Astrocyte (in vitro differentiated cells and primary cell): ENCODE measurements around the gene ZDHHC22. TPM values are rescaled to one million over a fixed set of nuclear protein-coding genes. Genes with fewer than 3 reads are reported as not detected.

ENCODE experiments used
- DNase-seq: peaks from one replicate; pipeline ENCODE4 v3.0.0-alpha.2; 2010; ENCODE audit warnings: low read depth
- FAIRE-seq: peaks from 2 replicates; lab custom pipeline; 2011; peaks lifted over from hg19 to GRCh38; lab: Jason Lieb, UNC
- H2AFZ ChIP-seq: 2 replicates; pipeline ENCODE4 v1.6.0; 2012; ENCODE audit warnings: low read depth, low read length, inconsistent platforms
- H3K27ac ChIP-seq: 2 replicates; pipeline ENCODE4 v1.5.1; 2011; ENCODE audit warnings: low read depth, low read length, inconsistent platforms
- H3K27me3 ChIP-seq: 2 replicates; pipeline ENCODE4 v1.6.0; 2011; ENCODE audit warnings: low read length, inconsistent platforms; ENCODE audit not compliant: insufficient read depth
- H3K36me3 ChIP-seq: 2 replicates; pipeline ENCODE4 v1.5.1; 2011; ENCODE audit warnings: low read length, inconsistent platforms; ENCODE audit not compliant: insufficient read depth
- H3K4me1 ChIP-seq: 2 replicates; pipeline ENCODE4 v1.5.1; 2011; ENCODE audit warnings: low read length, inconsistent platforms; ENCODE audit not compliant: insufficient read depth
- H3K4me2 ChIP-seq: 2 replicates; pipeline ENCODE4 v1.6.0; 2012; ENCODE audit warnings: low read length, inconsistent platforms
- H3K4me3 ChIP-seq: 2 replicates; pipeline ENCODE4 v1.5.1; 2011; ENCODE audit warnings: low read depth, mild to moderate bottlenecking, low read length, inconsistent platforms; ENCODE audit not compliant: insufficient read depth
- H3K79me2 ChIP-seq: 2 replicates; pipeline ENCODE4 v1.6.0; 2012; ENCODE audit warnings: mild to moderate bottlenecking, low read length, inconsistent platforms; ENCODE audit not compliant: insufficient read depth
- H3K9ac ChIP-seq: 2 replicates; pipeline ENCODE4 v1.6.0; 2012; ENCODE audit warnings: mild to moderate bottlenecking, low read length, inconsistent platforms
- H3K9me3 ChIP-seq: 2 replicates; pipeline ENCODE4 v1.5.1; 2012; ENCODE audit warnings: low read depth, mild to moderate bottlenecking, low read length, inconsistent platforms; ENCODE audit not compliant: insufficient read depth
- H4K20me1 ChIP-seq: 2 replicates; pipeline ENCODE4 v1.6.0; 2012; ENCODE audit warnings: low read length, inconsistent platforms; ENCODE audit not compliant: insufficient read depth
- H3K27ac Mint-ChIP-seq: one replicate; pipeline ENCODE4 v1.8.0; 2021; ENCODE audit warnings: mild to moderate bottlenecking, mixed read lengths; ENCODE audit not compliant: unreplicated experiment
- H3K27me3 Mint-ChIP-seq: one replicate; pipeline ENCODE4 v1.8.0; 2021; ENCODE audit warnings: low read depth, mixed read lengths; ENCODE audit not compliant: unreplicated experiment
- H3K36me3 Mint-ChIP-seq: one replicate; pipeline ENCODE4 v1.8.0; 2021; ENCODE audit warnings: low read depth, mixed read lengths; ENCODE audit not compliant: unreplicated experiment
- H3K4me1 Mint-ChIP-seq: one replicate; pipeline ENCODE4 v1.8.0; 2021; ENCODE audit warnings: low read depth, mixed read lengths; ENCODE audit not compliant: unreplicated experiment
- H3K4me3 Mint-ChIP-seq: one replicate; pipeline ENCODE4 v1.8.0; 2021; ENCODE audit warnings: mild to moderate bottlenecking, moderate library complexity, mixed read lengths; ENCODE audit not compliant: unreplicated experiment
- H3K9me3 Mint-ChIP-seq: one replicate; pipeline ENCODE4 v1.8.0; 2021; ENCODE audit warnings: mild to moderate bottlenecking, mixed read lengths; ENCODE audit not compliant: unreplicated experiment
- CTCF ChIP-seq: IDR thresholded peaks from 2 replicates; pipeline ENCODE4 v1.5.1; 2011; ENCODE audit warnings: low read depth, mild to moderate bottlenecking, inconsistent platforms, low read length, moderate library complexity; ENCODE audit not compliant: insufficient read depth
- EZH2 ChIP-seq: IDR thresholded peaks from 2 replicates; pipeline ENCODE4 v1.6.1; 2012; ENCODE audit warnings: mild to moderate bottlenecking, low read length, inconsistent platforms; ENCODE audit not compliant: insufficient read depth
- total RNA-seq: library from RNA; stranded (reverse); gene quantifications from 2 replicates; pipeline ENCODE4 v1.2.1, GENCODE V29; 2021

The ZDHHC22 gene
- total RNA-seq, 1 donor from 2014 or later = 0.52 TPM

- TF ChIP-seq CTCF = no peak
- TF ChIP-seq EZH2 = no peak
- Mint-ChIP-seq H3K36me3 (peaks cover 9% of the 10 kb centered on the region), H3K27ac (no peak overlapping the region), H3K27me3 (no peaks in the 10 kb centered on the region), H3K4me3 (no peak overlapping the region), H3K9me3 (no peaks in the 10 kb centered on the region), H3K4me1 (peaks cover 14% of the 10 kb centered on the region)
- no peak overlapping the region for H2AFZ ChIP-seq
- no peak overlapping the region for H3K4me2 ChIP-seq
- no peak for DNase-seq
- no peaks in the 10 kb centered on the region for H4K20me1 ChIP-seq
- H3K9ac ChIP-seq = no peak overlapping the region
- H3K27ac ChIP-seq = no peak overlapping the region
- peaks cover 4% of the 10 kb centered on the region for H3K4me1 ChIP-seq
- no peaks in the 10 kb centered on the region for H3K9me3 ChIP-seq
- H3K4me3 ChIP-seq = no peak overlapping the region
- no peak for FAIRE-seq
- H3K36me3 ChIP-seq = peaks cover 7% of the 10 kb centered on the region
- no peaks in the 10 kb centered on the region for H3K27me3 ChIP-seq
- H3K79me2 ChIP-seq = no peaks in the 10 kb centered on the region
Observed at GRCh38 chr14:77113644-77114043, 27.9 kb downstream of the ZDHHC22 start.

- no peak overlapping the region for H3K4me3 ChIP-seq
- Mint-ChIP-seq H3K4me3 (peak overlapping the region; percentile 36), H3K27ac (peak overlapping the region; percentile 97), H3K9me3 (no peaks in the 10 kb centered on the region), H3K4me1 (peaks cover 14% of the 10 kb centered on the region), H3K27me3 (no peaks in the 10 kb centered on the region), H3K36me3 (peaks cover 9% of the 10 kb centered on the region)
- no peaks in the 10 kb centered on the region for H3K9me3 ChIP-seq
- H3K4me1 ChIP-seq = peaks cover 4% of the 10 kb centered on the region
- DNase-seq (peak; percentile 20), FAIRE-seq (no peak)
- no peaks in the 10 kb centered on the region for H4K20me1 ChIP-seq
- H3K27me3 ChIP-seq = no peaks in the 10 kb centered on the region
- no peaks in the 10 kb centered on the region for H3K79me2 ChIP-seq
- TF ChIP-seq CTCF (no peak), EZH2 (no peak)
- no peak overlapping the region for H3K27ac ChIP-seq
- H3K9ac ChIP-seq = no peak overlapping the region
- peak overlapping the region; percentile 47 for H3K4me2 ChIP-seq
- peaks cover 11% of the 10 kb centered on the region for H3K36me3 ChIP-seq
- no peak overlapping the region for H2AFZ ChIP-seq
Observed at GRCh38 chr14:77111021-77111420, 30.6 kb downstream of the ZDHHC22 start.

GRCh38 chr14:77110286-77110685 lies 31.3 kb downstream of the ZDHHC22 start:
- FAIRE-seq = no peak
- Mint-ChIP-seq H3K36me3 (peaks cover 9% of the 10 kb centered on the region), H3K4me3 (no peak overlapping the region), H3K27me3 (no peaks in the 10 kb centered on the region), H3K9me3 (no peaks in the 10 kb centered on the region), H3K4me1 (peaks cover 20% of the 10 kb centered on the region), H3K27ac (no peak overlapping the region)
- H3K27me3 ChIP-seq = no peaks in the 10 kb centered on the region
- TF ChIP-seq EZH2 (no peak), CTCF (no peak)
- H4K20me1 ChIP-seq = peaks cover 4% of the 10 kb centered on the region
- DNase-seq = no peak
- H3K36me3 ChIP-seq = peaks cover 11% of the 10 kb centered on the region
- H3K79me2 ChIP-seq = no peaks in the 10 kb centered on the region
- no peak overlapping the region for H3K4me3 ChIP-seq
- no peak overlapping the region for H2AFZ ChIP-seq
- no peak overlapping the region for H3K27ac ChIP-seq
- peaks cover 4% of the 10 kb centered on the region for H3K4me1 ChIP-seq
- no peak overlapping the region for H3K4me2 ChIP-seq
- no peak overlapping the region for H3K9ac ChIP-seq
- no peaks in the 10 kb centered on the region for H3K9me3 ChIP-seq
